Omental fat pad (tissue), 4 donors: ENCODE measurements around the gene SIGLEC10. TPM values are rescaled to one million over a fixed set of nuclear protein-coding genes. Genes with fewer than 3 reads are reported as not detected.

Source experiments
- ATAC-seq: fragments of 150-250 bp; one replicate; pipeline ENCODE4 v1.9.1; 2016; ENCODE audit warnings: mild to moderate bottlenecking, moderate library complexity; ENCODE audit not compliant: low FRiP score
- DNase-seq: peaks from one replicate; pipeline ENCODE4 v3.0.0-alpha.2; 2019; ENCODE audit warnings: low spot score
- total RNA-seq, 4 donors: library from RNA; depleted of rRNA; stranded (reverse); fragments of >200 nt; gene quantifications; one replicate each; pipeline ENCODE4 v1.1.0, GENCODE V29; 2016
- TF ChIP-seq, protein P1 (sequence below), 3 donors: fragments of 450-650 bp; IDR thresholded peaks; one replicate each; pipeline ENCODE4 v1.5.1; 2016 to 2017; ENCODE audit warnings: antibody characterized with exemption in 3 of 3, mild to moderate bottlenecking in 3 of 3, moderate library complexity in 2 of 3

The SIGLEC10 gene
- total RNA-seq, 4 donors from 2014 or later: 1.1 to 3.9 (median 2.8) TPM

DNA sequence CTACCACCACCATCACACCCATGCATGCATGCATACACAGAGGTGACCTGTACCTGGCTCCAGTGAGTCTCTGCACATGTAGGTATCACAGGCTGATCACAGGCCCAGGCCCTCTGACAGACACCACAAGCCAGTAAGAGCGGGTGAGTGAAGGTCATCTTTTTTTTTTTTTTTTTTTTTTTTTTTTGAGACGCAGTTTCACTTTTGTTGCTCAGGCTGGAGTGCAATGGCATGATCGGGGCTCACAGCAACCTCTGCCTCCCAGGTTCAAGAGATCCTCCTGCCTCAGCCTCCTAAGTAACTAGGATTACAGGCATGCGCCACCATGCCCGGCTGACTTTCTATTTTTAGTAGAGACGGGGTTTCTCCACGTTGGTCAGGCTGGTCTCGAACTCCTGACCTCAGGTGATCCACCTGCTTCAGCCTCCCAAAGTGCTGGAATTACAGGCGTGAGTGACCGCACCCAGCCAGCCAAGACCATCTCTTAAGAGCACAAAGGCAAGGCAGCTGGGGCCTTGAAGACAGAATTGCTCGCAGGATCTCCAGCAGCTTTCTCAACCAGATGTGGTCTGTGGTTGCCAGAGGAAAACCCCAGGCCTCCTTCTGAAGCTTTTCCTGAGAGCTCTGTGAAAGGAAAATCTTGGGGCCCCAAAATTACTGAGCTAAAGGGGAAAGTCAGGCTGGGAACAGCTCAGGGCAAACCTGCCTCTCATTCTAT lies 41.8 kb downstream of the SIGLEC10 start:
- DNase-seq: no peak

DNA sequence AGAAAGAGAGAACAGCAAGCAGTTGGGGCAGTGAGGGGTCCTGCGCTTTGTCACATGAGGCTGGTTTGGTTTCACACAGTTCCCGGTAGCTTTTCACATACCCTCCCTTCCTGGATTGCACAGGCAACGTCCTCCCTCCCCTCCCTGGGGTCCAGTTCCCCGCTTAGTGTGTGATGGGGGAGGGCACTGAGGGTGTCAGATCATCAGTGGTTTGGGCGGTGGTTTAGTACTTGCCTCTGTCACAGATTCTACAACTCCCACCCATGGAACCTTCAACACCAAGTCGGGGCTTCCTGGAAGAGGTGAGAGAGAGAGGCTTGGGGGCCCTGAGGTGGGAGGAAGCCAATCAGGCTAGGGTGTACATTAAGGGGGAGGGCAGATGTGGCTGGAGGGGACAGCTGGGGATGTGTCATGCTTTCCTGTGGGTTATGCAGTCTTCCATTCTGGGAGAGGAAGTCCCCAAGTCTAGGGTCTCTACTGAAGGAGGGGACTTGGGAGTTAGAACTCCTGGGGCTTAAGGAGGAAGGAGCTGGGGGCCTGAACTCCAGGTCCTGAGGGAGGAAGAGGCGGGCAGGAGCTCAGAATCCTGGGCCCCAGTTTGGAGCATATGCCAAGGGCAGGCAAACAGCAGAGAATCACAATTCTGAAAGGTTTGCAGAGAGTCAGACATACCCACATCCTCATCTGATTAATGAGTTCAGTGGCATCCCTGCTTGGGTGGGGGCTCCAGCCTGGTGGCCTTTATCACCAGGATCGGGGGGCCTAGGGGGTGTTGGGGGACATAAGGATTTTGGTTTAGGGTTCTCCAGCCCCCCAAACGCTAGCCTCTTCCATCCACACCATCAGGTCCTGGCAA lies 44.6 kb downstream of the SIGLEC10 start, which contains the start of gene NKG7:
Gene NKG7, minus strand, starts transcription at position 6 of the 856 bp plus-strand sequence. CDS start 119 bp downstream, outside the sequence.
- DNase-seq: no peak
- ATAC-seq: no peak
- TF ChIP-seq, protein P1, sequence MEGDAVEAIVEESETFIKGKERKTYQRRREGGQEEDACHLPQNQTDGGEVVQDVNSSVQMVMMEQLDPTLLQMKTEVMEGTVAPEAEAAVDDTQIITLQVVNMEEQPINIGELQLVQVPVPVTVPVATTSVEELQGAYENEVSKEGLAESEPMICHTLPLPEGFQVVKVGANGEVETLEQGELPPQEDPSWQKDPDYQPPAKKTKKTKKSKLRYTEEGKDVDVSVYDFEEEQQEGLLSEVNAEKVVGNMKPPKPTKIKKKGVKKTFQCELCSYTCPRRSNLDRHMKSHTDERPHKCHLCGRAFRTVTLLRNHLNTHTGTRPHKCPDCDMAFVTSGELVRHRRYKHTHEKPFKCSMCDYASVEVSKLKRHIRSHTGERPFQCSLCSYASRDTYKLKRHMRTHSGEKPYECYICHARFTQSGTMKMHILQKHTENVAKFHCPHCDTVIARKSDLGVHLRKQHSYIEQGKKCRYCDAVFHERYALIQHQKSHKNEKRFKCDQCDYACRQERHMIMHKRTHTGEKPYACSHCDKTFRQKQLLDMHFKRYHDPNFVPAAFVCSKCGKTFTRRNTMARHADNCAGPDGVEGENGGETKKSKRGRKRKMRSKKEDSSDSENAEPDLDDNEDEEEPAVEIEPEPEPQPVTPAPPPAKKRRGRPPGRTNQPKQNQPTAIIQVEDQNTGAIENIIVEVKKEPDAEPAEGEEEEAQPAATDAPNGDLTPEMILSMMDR (IDR thresholded peaks at IDR 0.05): no peak

More for the DNA sequence above, 41.8 kb downstream of the SIGLEC10 start:
- ATAC-seq: no peak
- TF ChIP-seq, protein P1 (IDR thresholded peaks at IDR 0.05): no peak

DNA sequence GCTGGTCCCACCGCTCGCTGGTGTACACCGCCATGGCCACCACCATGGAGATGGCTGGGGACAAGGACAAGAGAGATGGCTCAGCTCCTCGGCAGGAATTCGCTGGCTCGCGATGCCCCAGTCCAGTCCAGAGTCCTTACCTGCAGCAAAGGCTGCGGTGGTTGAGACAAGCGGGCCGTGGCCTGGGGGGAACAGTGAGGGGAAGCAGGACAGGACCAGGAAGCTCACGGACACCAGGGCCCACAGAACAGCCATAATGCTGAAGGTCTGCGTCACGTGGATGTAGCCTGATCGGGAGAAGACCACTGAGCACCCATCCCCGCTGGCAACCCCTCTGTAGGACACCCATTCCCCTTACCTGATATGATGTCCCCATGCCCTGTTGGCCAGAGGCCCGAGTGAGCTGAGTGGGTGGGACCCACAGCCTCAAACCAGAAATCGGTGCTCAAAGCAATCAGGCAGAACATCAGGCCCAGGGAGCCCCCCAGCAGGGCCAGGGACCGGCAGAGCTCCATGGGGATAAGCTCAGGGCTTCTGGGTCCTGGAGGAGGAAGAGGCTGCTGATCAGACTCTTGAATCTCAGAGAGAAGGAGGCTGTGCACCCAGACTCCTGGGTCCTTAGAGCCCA lies 45.3 kb downstream of the SIGLEC10 start:
- TF ChIP-seq, protein P1 (IDR thresholded peaks at IDR 0.05): no peak
- ATAC-seq (no peak), DNase-seq (no peak)

DNA sequence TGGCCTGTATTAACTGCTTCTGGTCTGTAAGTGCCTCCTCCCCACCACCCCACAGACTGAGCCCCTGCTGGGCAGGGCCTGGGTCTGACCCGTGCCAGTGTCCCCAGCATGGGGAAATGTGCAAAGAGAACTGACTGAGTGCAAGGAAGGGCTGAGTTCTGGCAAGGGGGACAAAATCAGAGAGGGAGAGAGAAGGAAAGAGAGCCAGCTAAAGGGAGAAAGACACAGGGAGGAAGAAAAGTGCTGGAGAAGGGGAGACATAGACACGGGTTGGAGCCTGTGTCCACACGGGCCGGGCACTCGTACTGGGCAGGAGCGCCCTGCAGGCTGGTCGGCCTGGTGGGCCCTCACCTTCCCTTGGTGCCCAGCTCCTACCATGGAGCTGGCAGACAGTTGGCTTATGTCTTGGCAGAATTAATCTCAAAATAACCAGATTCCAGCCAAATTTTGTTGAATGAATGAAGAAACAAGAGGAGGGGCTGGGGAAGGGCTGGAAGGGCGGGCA lies 46.2 kb downstream of the SIGLEC10 start:
- TF ChIP-seq, protein P1 (IDR thresholded peaks at IDR 0.05): no peak
- no peak for DNase-seq
- ATAC-seq: no peak

DNA sequence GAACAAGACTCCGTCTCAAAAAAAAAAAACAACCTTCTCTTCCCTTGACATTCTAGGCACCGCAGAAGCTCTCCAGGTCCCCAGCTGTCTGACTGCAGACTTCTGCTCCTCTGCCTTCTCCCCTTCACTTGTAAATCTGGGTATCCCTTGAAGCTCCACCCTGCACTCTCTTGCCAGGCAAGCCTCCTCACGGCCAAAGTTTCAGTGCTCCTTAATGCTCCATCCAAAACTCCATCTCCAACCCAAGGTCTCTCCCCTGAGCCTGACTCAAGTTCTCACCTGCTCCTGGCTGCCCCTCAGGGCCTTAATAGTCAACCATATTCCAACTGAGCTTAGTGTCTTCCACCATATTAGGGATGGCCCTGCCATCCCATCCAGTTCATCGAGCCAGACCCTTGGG lies 47.2 kb downstream of the SIGLEC10 start:
- TF ChIP-seq, protein P1 (IDR thresholded peaks at IDR 0.05): no peak
- DNase-seq (no peak), ATAC-seq (no peak)

DNA sequence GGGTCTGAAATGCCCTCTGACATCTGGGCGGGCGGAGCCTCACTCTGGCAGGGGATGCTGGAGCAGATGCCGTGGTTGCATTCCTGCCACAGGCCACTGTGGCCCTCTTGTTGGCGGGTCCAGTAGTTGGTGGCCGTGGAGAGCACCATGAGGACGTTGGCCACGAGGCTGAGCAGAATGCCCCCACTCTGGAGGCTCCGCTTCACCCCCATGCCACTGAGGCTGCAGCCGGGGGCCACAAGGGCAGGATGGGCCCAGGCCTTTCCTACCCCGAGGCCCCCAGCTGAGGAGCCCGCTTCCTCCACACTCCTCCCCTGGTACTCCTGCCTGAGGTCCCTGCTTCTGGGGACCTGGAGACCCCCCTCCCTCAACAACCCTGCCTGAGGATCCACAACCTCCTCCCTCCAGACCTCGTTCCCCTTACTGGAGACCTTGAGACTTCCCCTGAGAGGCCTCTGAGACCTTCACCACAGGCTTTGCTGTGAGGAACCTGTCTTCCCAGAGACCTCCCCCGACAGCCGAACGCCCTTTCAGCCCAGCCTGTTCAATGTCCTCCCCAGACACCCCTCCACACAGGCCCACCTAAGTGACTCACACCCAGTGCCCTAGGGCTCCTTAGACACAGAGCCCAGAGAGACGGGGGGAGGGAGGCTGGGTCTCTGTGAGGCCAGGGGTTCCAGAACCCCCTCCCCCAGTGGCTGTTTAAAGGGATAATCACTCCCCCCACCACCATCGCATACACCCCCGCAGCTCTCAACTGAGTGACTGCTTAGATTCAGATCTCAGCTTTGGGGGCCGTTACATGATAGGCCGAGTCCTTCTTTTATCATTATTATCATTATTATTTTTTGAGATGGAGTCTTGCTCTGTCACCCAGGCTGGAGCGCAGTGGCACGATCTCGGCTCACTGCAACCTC lies 48.8 kb downstream of the SIGLEC10 start, which contains the start of gene CLDND2:
Gene CLDND2, minus strand, starts transcription at position 638 of the 917 bp plus-strand sequence. Its CDS starts 426 bp downstream, at position 212.
- DNase-seq (no peak), ATAC-seq (no peak)
- TF ChIP-seq, protein P1 (IDR thresholded peaks at IDR 0.05): no peak
